Colonic mucosa (tissue), 4 donors: Measurements from ENCODE around the gene KCND3. TPM values are rescaled to one million over a fixed set of nuclear protein-coding genes. Genes with fewer than 3 reads are reported as not detected.

Experiments used
- DNase-seq: peaks from one replicate; pipeline ENCODE4 v3.0.0-alpha.2; 2020
- H3K27ac ChIP-seq: fragments of 200-600 bp; one replicate; pipeline ENCODE4 v1.8.0; 2021
- H3K27me3 ChIP-seq: fragments of 200-600 bp; one replicate; pipeline ENCODE4 v1.8.0; 2021
- H3K36me3 ChIP-seq: fragments of 200-600 bp; one replicate; pipeline ENCODE4 v1.8.0; 2021
- H3K4me1 ChIP-seq: fragments of 200-600 bp; one replicate; pipeline ENCODE4 v1.8.0; 2021; ENCODE audit warnings: mild to moderate bottlenecking
- H3K4me3 ChIP-seq: fragments of 200-600 bp; one replicate; pipeline ENCODE4 v1.8.0; 2021
- H3K9ac ChIP-seq, 2 donors: one replicate each; pipeline ENCODE4 v1.7.0; 2013; ENCODE audit warnings: control low read depth in 2 of 2, low read depth in 2 of 2, low read length in 2 of 2
- H3K9me3 ChIP-seq: fragments of 200-600 bp; one replicate; pipeline ENCODE4 v1.8.0; 2021
- CTCF ChIP-seq: fragments of 200-600 bp; IDR thresholded peaks from one replicate; pipeline ENCODE4 v1.8.0; 2022; ENCODE audit warnings: antibody characterized with exemption, mild to moderate bottlenecking
- intact Hi-C: fragments of 100-400 bp; cut with DNase I; formaldehyde crosslinking; loops from one replicate; pipeline ENCODE4 v1.14.1; 2022
- total RNA-seq, 2 donors: library from RNA; stranded (reverse); fragmentation: NEBNext Ultra II Directional in 1 of 2; extraction: Animal tissue kit (Norgen Biotek cat#: 25700) in 1 of 2; gene quantifications; one replicate each; pipeline ENCODE4 v1.2.1, GENCODE V29; 2021
- donor health status: healthy.
- donor health status: DM: no; HTN: no; CAD: no.
- donor health status: DM: no; HTN: no; CAD: no.

Gene KCND3
- total RNA-seq, 2 donors from 2014 or later = 0.94 to 3.5 TPM

DNA sequence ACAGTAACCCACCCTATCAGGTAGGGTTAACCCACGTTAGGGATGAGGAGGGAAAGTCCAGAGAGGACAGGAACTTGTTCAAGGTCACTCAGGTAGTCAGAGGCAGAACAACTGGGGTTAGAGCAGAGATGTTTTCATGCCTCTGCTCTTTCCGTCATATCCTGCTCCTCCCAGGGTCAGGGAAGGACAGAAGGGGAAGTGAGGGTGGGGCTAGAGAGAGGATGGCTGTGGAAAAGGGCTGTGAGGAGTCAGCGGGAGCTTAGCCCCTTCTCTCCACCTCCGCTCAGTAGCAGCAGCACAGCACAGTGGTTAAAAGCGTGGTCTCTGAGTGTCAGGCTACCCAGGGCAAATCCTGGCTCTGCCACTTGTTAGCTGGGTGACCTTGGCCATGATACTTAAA is 197.2 kb downstream of the KCND3 start:
- Histone ChIP-seq H3K9me3 (no peaks in the 10 kb centered on the region), H3K36me3 (no peaks in the 10 kb centered on the region), H3K27me3 (no peaks in the 10 kb centered on the region), H3K27ac (no peak overlapping the region), H3K4me1 (no peaks in the 10 kb centered on the region), H3K4me3 (no peak overlapping the region), H3K9ac (no peak overlapping the region)
- intact Hi-C loops = loop anchor here (10.0 kb wide), 1 partner anchor 543 kb away; no protein-coding TSS in a partner anchor
- DNase-seq = no peak
- TF ChIP-seq CTCF = no peak

DNA sequence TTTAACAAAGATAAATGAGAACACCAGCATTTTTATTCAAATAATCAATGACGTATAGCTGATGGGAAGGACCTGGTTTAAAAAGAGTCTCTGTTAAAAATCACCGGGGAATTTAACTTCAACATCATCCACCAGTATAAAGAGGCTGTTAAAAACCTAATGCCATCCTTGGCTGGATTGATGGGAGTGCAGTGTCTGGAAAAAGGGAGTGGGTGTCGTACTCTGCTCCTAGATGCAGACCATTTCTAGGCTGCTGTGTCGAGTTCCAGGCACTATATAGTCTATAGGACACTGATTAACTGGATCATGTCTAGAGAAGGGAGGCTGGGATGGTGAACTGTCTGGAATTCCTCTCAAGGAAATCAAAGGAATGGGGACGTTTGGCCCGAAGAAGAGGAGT is 197.7 kb downstream of the KCND3 start:
- H3K36me3 ChIP-seq = no peaks in the 10 kb centered on the region
- TF ChIP-seq CTCF = no peak
- intact Hi-C loops = loop anchor here (10.0 kb wide), 1 partner anchor 543 kb away; no protein-coding TSS in a partner anchor
- no peaks in the 10 kb centered on the region for H3K4me1 ChIP-seq
- H3K27me3 ChIP-seq = no peaks in the 10 kb centered on the region
- H3K27ac ChIP-seq = no peak overlapping the region
- no peak overlapping the region for H3K4me3 ChIP-seq
- DNase-seq = no peak
- H3K9me3 ChIP-seq = no peaks in the 10 kb centered on the region
- no peak overlapping the region for H3K9ac ChIP-seq

DNA sequence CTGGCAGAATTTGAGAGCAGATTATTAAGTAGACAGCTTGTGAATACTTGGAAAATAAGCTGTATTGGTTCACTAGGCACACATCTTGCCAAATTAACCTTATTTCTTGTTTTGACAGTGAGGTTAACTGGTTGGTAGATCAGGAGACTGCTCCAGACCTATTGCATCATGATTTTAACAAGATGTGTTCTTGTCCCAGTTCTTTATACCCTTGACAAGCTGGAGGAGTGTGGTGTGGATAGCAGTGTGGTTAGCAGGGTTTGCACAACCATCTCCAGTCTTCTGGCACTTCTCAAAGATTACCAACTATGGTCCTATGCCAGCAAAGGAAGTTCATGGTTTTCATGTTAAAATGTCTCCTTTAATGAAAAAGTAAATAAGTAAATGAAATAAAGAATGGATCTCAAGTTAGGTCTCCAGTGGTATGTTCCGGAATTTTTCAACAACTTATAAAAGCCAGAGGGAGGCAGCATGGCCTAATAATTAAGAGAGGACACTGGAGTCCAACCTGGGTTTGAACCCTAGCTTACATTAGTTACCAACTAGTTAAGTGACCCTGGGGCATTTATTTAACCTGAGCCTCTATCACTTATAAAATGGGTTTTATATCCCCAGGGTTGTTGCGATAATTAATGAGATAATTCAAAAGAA is 199.7 kb downstream of the KCND3 start:
- TF ChIP-seq CTCF = no peak
- no peak overlapping the region for H3K27ac ChIP-seq

GRCh38 chr1:111789142-111789541 is 200.3 kb downstream of the KCND3 start:
- TF ChIP-seq CTCF = no peak
- no peak overlapping the region for H3K9ac ChIP-seq
- H3K36me3 ChIP-seq = no peaks in the 10 kb centered on the region
- H3K27me3 ChIP-seq = no peaks in the 10 kb centered on the region
- intact Hi-C loops = no loop called here
- no peaks in the 10 kb centered on the region for H3K9me3 ChIP-seq
- no peak overlapping the region for H3K4me3 ChIP-seq
- no peak overlapping the region for H3K27ac ChIP-seq
- no peaks in the 10 kb centered on the region for H3K4me1 ChIP-seq
- DNase-seq = no peak

More for the DNA sequence above, 199.7 kb downstream of the KCND3 start:
- no peaks in the 10 kb centered on the region for H3K36me3 ChIP-seq
- H3K9ac ChIP-seq = no peak overlapping the region
- no peaks in the 10 kb centered on the region for H3K9me3 ChIP-seq
- H3K4me1 ChIP-seq = no peaks in the 10 kb centered on the region
- no peaks in the 10 kb centered on the region for H3K27me3 ChIP-seq
- no peak overlapping the region for H3K4me3 ChIP-seq
- no peak for DNase-seq
- intact Hi-C loops = loop anchor here (10.0 kb wide), 1 partner anchor 545 kb away; no protein-coding TSS in a partner anchor

GRCh38 chr1:111786669-111787207 is 202.7 kb downstream of the KCND3 start:
- Histone ChIP-seq H3K4me1 (no peaks in the 10 kb centered on the region), H3K36me3 (no peaks in the 10 kb centered on the region), H3K27ac (no peak overlapping the region), H3K9me3 (no peaks in the 10 kb centered on the region), H3K4me3 (no peak overlapping the region), H3K27me3 (no peaks in the 10 kb centered on the region), H3K9ac (no peak overlapping the region)
- TF ChIP-seq CTCF = no peak
- DNase-seq = no peak
- intact Hi-C loops = no loop called here
